Fibroblast of gingiva (primary cell): ENCODE results near the gene AADAC.
"Not testable (repeated sequence)": the region's sequence is repeated elsewhere in the genome, so short reads cannot be mapped to it uniquely, and the experiment has no call there.

ENCODE experiments used
- DNase-seq: peaks from one replicate; pipeline ENCODE4 v3.0.0-alpha.2; 2011; ENCODE audit warnings: low read depth

AADAC gene

DNA sequence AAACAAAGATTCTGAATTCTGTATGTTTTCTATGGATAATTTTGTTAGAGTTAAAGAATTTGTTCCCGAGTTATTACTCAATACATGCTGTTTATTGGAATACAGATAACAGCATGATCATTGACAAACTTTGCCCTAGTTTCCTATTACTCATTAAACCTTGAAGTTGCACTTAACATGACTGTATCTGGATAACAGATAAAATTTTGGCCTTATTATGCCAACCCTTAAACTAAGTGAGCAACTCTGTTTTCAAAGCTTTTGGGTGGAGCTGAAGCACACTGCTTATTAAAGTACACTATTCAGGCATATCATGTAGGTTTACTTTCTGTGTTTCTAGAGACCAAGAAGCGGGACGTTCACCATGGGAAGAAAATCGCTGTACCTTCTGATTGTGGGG, at the start of gene AADAC:
TSS of gene AADAC (plus strand) at position 318 of the 400 bp plus-strand sequence. CDS start at position 365, 47 bp downstream.
- DNase-seq, result no peak

- DNase-seq, result not testable (repeated sequence)
Measured at GRCh38 chr3:151764699-151765098, 49.2 kb upstream of the AADAC start.

- no peak for DNase-seq
Measured at GRCh38 chr3:151765685-151766084, 48.2 kb upstream of the AADAC start.

GRCh38 chr3:151766454-151766853, 47.5 kb upstream of the AADAC start:
- DNase-seq, result no peak

- no peak for DNase-seq
Measured at GRCh38 chr3:151768393-151768930, 45.5 kb upstream of the AADAC start.

GRCh38 chr3:151769175-151769574, 44.7 kb upstream of the AADAC start:
- DNase-seq, result no peak

DNA sequence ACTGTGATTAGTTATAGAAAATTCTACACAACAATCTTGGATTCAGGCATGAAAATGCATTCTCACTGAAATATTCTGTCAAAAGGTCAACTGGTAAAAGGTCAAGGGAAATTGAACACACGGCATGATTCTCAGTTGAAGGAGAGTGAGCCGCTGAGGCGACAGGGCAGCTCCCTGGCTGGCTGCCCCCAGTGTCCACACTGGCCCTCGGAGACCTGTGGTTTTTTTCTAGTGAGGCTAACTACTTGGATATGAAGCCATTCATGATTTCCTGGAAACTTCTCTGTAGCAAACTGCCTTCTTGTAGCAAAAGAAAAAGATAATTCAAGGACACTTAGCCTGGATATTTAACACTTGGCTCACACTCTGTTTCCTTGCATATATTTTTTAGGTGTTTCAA, 43.0 kb upstream of the AADAC start:
- DNase-seq, result peak; percentile 85

DNA sequence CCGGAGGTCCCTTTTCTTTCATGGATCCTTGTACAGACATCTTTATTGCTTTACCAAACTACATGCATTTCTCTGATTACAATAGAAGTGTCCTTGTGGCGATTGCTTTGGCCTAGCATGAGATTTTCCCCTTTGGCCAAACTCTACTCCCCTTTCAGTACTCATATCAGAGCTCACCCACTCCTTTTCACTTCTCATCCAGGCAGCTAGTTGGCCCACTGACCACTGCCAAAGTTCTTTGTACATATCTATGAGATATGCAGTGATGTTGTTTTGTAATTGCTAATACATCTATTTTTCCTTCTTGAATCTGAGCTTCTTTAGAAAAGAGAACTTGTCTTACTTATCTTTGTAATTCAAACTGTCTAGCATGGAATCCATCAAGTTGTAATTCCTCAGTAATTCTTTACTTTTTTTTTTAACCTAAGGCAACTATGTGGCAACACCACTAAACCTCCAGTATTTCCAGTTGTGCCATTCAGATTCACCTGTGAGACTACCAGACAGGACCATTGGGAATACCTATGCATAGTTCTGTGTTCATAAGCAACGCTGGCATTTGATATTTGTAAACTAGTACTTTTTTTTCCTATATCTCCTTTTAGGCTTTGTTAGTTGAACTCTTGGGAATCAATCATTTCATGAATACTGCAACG, 41.0 kb upstream of the AADAC start:
- DNase-seq, result no peak

DNA sequence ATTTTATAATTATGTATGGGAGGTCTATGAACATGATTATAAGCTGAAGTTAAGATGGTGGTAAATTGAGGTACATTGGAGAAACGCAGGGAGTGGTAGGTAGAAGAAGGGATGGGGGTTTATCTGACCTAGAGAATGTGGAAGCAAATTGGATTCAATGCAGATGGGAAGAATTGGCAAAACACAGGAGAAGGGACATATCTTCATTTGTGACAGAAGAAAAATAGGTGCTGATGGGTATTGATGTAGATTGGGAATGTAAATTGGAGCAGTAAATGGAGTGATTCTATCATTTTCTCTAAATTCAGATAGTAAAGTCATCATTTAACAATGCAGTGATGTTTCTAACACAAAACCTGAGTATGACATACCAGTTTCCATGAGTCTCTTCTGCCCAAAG, 39.7 kb upstream of the AADAC start:
- DNase-seq, result no peak

GRCh38 chr3:151774910-151775309, 39.0 kb upstream of the AADAC start:
- no peak for DNase-seq

GRCh38 chr3:151775314-151776258, 38.3 kb upstream of the AADAC start:
- DNase-seq, result no peak

GRCh38 chr3:151776259-151776740, 37.6 kb upstream of the AADAC start:
- DNase-seq, result no peak

- no peak for DNase-seq
Measured at GRCh38 chr3:151777880-151778279, 36.0 kb upstream of the AADAC start.

DNA sequence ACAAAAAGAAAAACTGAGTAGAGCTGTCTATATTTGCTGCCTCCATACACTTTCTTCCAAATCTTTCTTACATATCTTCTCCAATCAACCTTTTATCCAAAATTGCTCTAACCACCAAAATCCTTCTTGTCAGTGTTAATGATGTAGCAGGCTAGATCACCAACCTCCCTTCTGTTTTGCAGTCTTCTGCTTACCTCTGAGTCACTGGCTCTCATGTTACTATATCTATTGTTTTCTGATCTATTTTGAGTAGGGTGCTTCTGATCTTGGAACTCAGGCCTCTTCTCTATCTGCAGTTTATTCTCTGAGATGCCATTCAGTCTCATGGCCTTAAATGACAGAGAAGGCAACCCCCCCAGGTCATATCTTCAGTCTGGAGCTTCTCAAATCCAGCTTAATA, 26.3 kb upstream of the AADAC start:
- DNase-seq, result no peak

DNA sequence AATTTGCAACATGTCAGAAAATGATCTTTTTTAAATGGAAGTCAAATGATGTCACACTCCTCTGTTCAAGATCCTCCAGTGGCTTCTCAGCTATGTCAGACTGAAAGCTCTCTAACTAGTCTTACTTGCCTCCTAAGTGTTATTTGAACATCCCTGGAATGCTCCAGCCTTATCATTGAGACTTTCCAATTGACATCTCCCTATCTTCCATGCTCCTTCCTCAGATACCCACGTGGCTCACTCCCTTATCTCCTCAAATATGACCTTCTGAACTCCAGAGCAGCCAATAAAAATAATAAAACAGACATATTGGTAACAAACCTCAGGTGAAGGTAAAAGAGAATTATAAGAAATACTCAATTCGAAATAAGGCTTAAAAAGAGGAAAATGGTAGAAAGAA, 25.5 kb upstream of the AADAC start:
- DNase-seq, result no peak

DNA sequence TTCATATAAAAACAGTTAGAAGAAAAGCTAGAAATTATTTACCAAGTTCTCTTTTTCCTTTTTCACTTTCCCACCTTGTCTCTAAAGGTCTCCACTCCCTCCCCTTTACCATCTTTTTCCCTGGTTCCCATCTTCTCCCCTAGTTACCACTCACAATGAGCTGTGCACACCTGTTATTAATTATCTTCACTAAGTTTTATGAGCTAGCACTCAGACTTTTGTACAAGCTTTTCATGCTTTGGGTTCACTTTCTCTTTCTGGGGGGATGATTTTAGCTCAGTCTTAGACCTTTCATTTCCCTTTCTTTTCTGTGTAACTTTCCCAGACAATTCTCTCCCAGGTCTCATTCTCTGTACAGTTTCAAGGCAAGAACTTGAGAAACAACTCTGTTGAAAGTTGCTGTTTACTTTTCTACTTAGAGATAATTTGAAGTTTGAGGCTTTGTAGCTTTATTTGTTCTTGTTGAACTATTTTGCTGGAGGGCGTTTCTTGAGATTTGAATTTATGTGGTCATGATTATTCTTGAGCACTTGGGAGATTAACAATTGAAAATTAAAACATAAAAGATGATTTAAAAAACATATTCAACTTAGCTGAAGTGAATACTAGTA, 24.0 kb upstream of the AADAC start:
- DNase-seq, result peak; percentile 12

DNA sequence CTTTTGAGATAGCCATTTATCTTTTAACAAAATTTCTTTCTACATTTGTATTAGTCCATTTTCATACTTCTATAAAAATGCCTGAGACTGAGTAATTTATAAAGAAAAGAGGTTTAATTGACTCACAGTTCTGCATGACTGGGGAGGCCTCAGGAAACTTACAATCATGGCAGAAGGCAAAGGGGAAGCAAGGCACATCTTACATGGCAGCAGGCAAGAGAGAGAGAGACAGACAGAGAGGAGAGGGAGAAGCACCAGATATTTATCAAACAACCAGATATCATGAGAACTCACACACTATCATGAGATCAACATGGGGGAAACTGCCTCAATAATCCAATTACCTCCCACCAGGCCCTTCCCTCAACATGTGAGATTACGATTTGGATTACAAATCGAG, 23.2 kb upstream of the AADAC start:
- DNase-seq, result not testable (repeated sequence)

- DNase-seq, result no peak
Measured at GRCh38 chr3:151792411-151792810, 21.5 kb upstream of the AADAC start.

GRCh38 chr3:151793636-151794035, 20.3 kb upstream of the AADAC start:
- DNase-seq, result no peak

GRCh38 chr3:151794080-151794479, 19.8 kb upstream of the AADAC start:
- DNase-seq, result no peak

GRCh38 chr3:151795276-151795675, 18.6 kb upstream of the AADAC start:
- peak; percentile 72 for DNase-seq

DNA sequence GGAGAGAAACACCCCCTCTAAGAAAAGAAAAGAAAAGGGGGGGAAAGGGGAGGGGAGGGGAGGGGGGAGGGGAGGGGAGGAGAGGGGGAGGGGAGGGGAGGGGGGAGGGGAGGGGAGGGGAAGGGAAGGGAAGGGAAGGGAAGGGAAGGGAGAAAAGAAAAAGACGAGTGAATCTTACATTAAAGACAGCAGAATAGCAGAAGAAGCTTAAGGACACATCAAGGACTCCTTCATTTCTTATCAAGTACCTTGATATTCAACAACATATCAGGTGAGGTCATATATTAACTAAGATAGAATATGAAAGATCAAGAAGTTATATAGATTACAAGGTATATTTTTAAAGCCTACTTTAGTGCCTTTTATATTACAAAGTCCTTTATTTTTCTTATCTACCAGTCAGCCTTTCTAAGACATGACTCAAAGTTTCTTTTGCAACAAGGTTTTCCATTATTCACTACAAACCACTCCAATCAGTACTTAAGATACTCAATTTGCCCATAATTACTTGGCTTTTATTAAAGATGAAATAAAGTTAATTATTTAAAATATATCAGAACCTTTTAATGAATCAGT, 17.7 kb upstream of the AADAC start:
- no peak for DNase-seq
